ENCODE results near the gene ANKMY1. TPM values are rescaled to one million over a fixed set of nuclear protein-coding genes. Genes with fewer than 3 reads are reported as not detected.

ANKMY1 gene
- total RNA-seq, 1 donor from 2014 or later: 7.2 TPM

DNA sequence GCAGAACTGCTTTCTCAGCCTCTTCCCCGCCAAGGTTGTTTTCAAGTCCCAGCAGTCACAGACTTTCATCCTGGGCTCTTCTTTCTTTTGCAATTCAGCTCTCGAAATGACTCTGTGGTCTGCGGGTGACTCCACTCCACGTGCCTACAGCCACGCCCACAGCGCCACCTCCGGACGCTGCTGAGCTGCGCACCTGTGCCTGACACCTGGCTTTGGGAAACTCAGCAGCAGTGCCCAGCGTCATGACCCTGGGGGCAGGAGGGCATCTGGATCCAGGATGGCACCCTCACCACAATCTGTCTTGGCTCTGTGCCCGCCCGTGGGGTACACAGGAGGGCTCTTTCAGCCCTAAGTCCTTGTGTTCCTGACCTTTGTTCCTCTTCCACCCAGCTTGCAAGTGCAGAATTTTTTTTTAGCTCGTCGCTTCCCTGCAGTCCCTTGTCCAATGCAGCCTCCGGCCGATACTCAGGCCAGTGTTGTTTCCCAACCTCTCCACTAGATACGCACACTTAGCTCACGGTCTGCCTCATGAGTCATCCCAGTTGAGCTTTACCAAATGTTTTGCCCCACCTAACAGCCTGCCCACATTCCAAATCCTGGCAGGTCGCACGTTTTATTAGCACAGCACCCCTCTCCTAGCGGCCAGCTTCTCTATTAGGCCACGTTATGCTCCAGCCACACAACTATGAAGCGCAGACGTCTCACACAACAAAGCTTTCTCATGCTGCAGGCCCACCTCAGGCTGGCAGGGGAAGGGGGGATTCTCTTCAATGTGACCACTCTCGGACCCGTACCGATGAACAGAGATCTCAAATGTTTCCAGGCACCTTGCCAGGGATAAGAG is 22.2 kb upstream of the ANKMY1 start:
- peak overlapping the region; percentile 6 for H3K9ac ChIP-seq (ENCODE audit: low read length)
- no peaks in the 10 kb centered on the region for H3K36me3 ChIP-seq (ENCODE audit: insufficient read depth, low read length)
- no peaks in the 10 kb centered on the region for H3K9me3 ChIP-seq (ENCODE audit: insufficient read depth, low read depth, low read length)
- no peaks in the 10 kb centered on the region for H3K27me3 ChIP-seq (ENCODE audit: insufficient read depth, low read length)
- TF ChIP-seq, protein P1, sequence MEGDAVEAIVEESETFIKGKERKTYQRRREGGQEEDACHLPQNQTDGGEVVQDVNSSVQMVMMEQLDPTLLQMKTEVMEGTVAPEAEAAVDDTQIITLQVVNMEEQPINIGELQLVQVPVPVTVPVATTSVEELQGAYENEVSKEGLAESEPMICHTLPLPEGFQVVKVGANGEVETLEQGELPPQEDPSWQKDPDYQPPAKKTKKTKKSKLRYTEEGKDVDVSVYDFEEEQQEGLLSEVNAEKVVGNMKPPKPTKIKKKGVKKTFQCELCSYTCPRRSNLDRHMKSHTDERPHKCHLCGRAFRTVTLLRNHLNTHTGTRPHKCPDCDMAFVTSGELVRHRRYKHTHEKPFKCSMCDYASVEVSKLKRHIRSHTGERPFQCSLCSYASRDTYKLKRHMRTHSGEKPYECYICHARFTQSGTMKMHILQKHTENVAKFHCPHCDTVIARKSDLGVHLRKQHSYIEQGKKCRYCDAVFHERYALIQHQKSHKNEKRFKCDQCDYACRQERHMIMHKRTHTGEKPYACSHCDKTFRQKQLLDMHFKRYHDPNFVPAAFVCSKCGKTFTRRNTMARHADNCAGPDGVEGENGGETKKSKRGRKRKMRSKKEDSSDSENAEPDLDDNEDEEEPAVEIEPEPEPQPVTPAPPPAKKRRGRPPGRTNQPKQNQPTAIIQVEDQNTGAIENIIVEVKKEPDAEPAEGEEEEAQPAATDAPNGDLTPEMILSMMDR (IDR thresholded peaks at IDR 0.05; ENCODE audit: insufficient read depth, low read depth, low read length): no peak
- no peak for TF ChIP-seq EZH2 (IDR thresholded peaks at IDR 0.05; ENCODE audit: insufficient read depth, low read length)
- H3K27me3 Mint-ChIP-seq (ENCODE audit: low read depth, unreplicated experiment): no peaks in the 10 kb centered on the region
- H2AFZ ChIP-seq (ENCODE audit: low read depth, low read length): no peak overlapping the region
- DNase-seq (ENCODE audit: low read depth) (peak; percentile 77), FAIRE-seq (peak; percentile 47)
- peaks cover 31% of the 10 kb centered on the region for H3K4me1 Mint-ChIP-seq (ENCODE audit: low read depth, unreplicated experiment)
- H3K27ac Mint-ChIP-seq (ENCODE audit: unreplicated experiment): peak overlapping the region; percentile 15
- H3K79me2 ChIP-seq (ENCODE audit: insufficient read depth, low read length): peaks cover 35% of the 10 kb centered on the region
- no peak overlapping the region for H3K4me3 ChIP-seq (ENCODE audit: insufficient read depth, low read depth, low read length)
- H3K36me3 Mint-ChIP-seq (ENCODE audit: low read depth, unreplicated experiment): peaks cover 5% of the 10 kb centered on the region
- H3K4me1 ChIP-seq (ENCODE audit: insufficient read depth, low read length): peaks cover 25% of the 10 kb centered on the region
- H3K27ac ChIP-seq (ENCODE audit: low read depth, low read length): peak overlapping the region; percentile 22
- peaks cover 52% of the 10 kb centered on the region for H4K20me1 ChIP-seq (ENCODE audit: insufficient read depth, low read length)
- H3K4me3 Mint-ChIP-seq (ENCODE audit: unreplicated experiment): peak overlapping the region; percentile 58
- peak overlapping the region; percentile 52 for H3K4me2 ChIP-seq (ENCODE audit: low read length)
- no peaks in the 10 kb centered on the region for H3K9me3 Mint-ChIP-seq (ENCODE audit: unreplicated experiment)

DNA sequence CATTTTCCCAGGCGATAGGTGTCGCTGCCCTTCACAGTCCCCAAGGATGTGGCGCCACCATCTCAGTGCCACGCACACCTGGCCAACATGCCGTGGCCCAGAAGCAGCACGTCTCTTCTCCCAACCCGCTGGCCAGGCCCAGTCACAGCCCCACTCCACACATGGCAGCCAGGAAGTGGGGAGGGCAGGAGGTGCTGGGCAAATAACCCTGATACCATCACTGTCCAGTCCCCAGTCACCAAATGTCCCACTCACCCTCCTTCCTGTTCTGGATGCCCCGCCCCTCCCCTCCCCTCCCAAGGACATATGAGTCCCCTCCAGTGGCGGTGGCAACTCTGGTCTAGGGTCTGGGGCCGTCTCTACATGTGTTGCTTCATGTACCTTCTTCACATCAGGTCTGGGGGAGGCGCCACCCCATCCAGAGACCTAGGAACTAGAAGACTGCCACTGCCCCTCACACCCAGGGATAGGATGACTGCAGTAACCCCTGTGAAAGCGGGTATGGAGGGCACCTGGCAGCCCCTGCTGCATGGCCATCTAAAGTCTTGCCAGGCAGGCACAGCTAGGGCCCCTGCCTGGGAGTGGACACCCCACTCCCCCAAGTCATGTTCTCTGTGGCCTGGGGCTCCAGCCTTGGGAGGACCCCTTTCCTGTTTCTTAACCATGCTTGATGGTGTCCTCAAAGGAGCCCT is 21.4 kb upstream of the ANKMY1 start:
- H3K4me3 Mint-ChIP-seq (ENCODE audit: unreplicated experiment): peak overlapping the region; percentile 20
- peaks cover 24% of the 10 kb centered on the region for H3K4me1 Mint-ChIP-seq (ENCODE audit: low read depth, unreplicated experiment)
- H3K9me3 Mint-ChIP-seq (ENCODE audit: unreplicated experiment): no peaks in the 10 kb centered on the region
- TF ChIP-seq, protein P1 (IDR thresholded peaks at IDR 0.05; ENCODE audit: insufficient read depth, low read depth, low read length): no peak
- no peak for TF ChIP-seq EZH2 (IDR thresholded peaks at IDR 0.05; ENCODE audit: insufficient read depth, low read length)
- Histone ChIP-seq H3K36me3 (ENCODE audit: insufficient read depth, low read length) (no peaks in the 10 kb centered on the region), H3K27me3 (ENCODE audit: insufficient read depth, low read length) (no peaks in the 10 kb centered on the region), H2AFZ (ENCODE audit: low read depth, low read length) (no peak overlapping the region), H3K9ac (ENCODE audit: low read length) (peak overlapping the region; percentile 6), H3K9me3 (ENCODE audit: insufficient read depth, low read depth, low read length) (no peaks in the 10 kb centered on the region), H3K79me2 (ENCODE audit: insufficient read depth, low read length) (peaks cover 27% of the 10 kb centered on the region), H3K4me1 (ENCODE audit: insufficient read depth, low read length) (peaks cover 18% of the 10 kb centered on the region), H3K27ac (ENCODE audit: low read depth, low read length) (no peak overlapping the region), H4K20me1 (ENCODE audit: insufficient read depth, low read length) (peaks cover 44% of the 10 kb centered on the region), H3K4me2 (ENCODE audit: low read length) (no peak overlapping the region), H3K4me3 (ENCODE audit: insufficient read depth, low read depth, low read length) (no peak overlapping the region)
- no peaks in the 10 kb centered on the region for H3K27me3 Mint-ChIP-seq (ENCODE audit: low read depth, unreplicated experiment)
- H3K36me3 Mint-ChIP-seq (ENCODE audit: low read depth, unreplicated experiment): peaks cover 5% of the 10 kb centered on the region
- DNase-seq (ENCODE audit: low read depth) (no peak), FAIRE-seq (no peak)
- no peak overlapping the region for H3K27ac Mint-ChIP-seq (ENCODE audit: unreplicated experiment)

Measured in astrocyte (in vitro differentiated cells and primary cell).